Activated T-helper 2 cell treated with anti-CD3 and anti-CD28 coated beads, Interferon-gamma antibody, Interleukin-2, Interleukin-4, amounts not matched to agents 10 μg/mL and 5 μg/mL and 100 μg/mL, durations not matched to agents 14 hours and 24 hours and 36 hours (primary cell): Measurements from ENCODE around the gene RGS6. TPM values are rescaled to one million over a fixed set of nuclear protein-coding genes. Genes with fewer than 3 reads are reported as not detected.

Source experiments
- DNase-seq: peaks from one replicate; pipeline ENCODE4 v3.0.0; 2021; ENCODE audit warnings: low spot score
- H3K27ac Mint-ChIP-seq: one replicate; pipeline ENCODE4 v1.8.0; 2021; ENCODE audit warnings: mixed read lengths
- H3K27me3 Mint-ChIP-seq: one replicate; pipeline ENCODE4 v1.8.0; 2021; ENCODE audit warnings: low read depth, mixed read lengths
- H3K36me3 Mint-ChIP-seq: one replicate; pipeline ENCODE4 v1.8.0; 2021; ENCODE audit warnings: low read depth, mixed read lengths
- H3K4me1 Mint-ChIP-seq: one replicate; pipeline ENCODE4 v1.8.0; 2021; ENCODE audit warnings: low read depth, mixed read lengths
- H3K4me3 Mint-ChIP-seq: one replicate; pipeline ENCODE4 v1.8.0; 2021; ENCODE audit warnings: low read depth, mild to moderate bottlenecking, moderate library complexity, mixed read lengths
- H3K9me3 Mint-ChIP-seq: one replicate; pipeline ENCODE4 v1.8.0; 2021; ENCODE audit warnings: mixed read lengths
- intact Hi-C: fragments of 100-400 bp; cut with micrococcal nuclease; formaldehyde crosslinking; loops from one replicate; pipeline ENCODE4 v1.15.1; 2023
- total RNA-seq: library from RNA; stranded (reverse); gene quantifications from 2 replicates; pipeline ENCODE4 v1.2.3, GENCODE V29; 2022

The RGS6 gene
- total RNA-seq, 1 donor from 2014 or later = 3.7 TPM

DNA sequence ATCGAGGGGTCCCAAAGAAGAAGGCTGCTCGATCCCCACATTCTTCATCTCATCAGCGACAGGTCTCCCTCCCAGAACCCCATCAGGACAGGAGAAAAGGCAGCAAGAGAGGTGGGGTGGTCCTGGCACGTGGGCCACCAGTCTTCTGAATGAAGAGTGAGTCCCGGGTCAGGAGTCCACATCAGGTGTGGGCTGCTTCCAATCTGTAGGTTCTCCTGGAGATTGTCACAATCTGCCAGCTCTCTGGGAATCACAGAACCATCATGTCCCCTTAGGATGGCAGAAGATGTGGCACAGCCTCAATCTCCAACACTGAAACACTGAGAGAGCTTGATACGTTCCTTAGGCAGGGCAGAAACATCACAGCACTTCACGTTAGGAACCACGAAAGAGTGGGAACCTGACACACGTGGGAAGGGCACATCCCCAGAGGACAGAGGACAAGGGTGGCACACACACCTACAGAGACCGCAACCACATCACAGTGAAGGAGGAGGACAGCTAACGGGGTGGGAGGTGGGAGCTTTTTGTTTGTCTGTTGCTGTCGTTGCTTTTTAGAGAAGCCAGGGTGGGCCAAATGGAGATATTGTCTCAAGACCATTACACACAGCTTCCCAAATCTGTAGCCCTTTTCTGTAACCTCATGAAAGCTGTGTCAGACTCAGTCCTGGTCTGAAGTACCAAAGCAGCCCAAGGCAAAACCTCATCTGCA is 677.1 kb downstream of the RGS6 start:
- DNase-seq = no peak
- Mint-ChIP-seq H3K4me3 (no peak overlapping the region), H3K4me1 (no peaks in the 10 kb centered on the region), H3K27ac (no peak overlapping the region), H3K36me3 (no peaks in the 10 kb centered on the region), H3K27me3 (peaks cover 61% of the 10 kb centered on the region), H3K9me3 (no peaks in the 10 kb centered on the region)
- intact Hi-C loops = no loop called here

- Mint-ChIP-seq H3K27ac (no peak overlapping the region), H3K27me3 (peaks cover 52% of the 10 kb centered on the region), H3K36me3 (no peaks in the 10 kb centered on the region), H3K4me1 (no peaks in the 10 kb centered on the region), H3K4me3 (no peak overlapping the region), H3K9me3 (no peaks in the 10 kb centered on the region)
- no peak for DNase-seq
- intact Hi-C loops = no loop called here
These were observed 678.0 kb downstream of the RGS6 start for GRCh38 chr14:72610096-72610830.

DNA sequence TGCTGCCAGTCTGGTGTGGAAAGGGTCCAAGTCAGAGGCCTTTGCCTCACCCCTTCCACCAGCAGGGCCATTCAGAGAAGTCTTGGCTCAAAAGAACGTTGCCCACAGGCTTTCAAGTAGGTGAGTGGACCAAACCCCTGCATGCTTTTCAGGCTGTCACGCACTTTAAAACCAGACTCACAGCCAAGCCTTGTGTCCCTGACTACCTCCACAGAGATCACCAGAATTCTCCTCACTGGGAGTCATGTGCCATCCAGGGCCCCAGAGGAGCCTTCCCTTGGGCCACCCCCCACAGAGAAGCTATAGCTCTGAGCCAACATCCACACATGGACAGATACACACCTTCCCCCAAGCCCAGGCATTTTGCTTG is 678.6 kb downstream of the RGS6 start:
- intact Hi-C loops = no loop called here

GRCh38 chr14:72611506-72611905 is 679.3 kb downstream of the RGS6 start:
- no peak overlapping the region for H3K27ac Mint-ChIP-seq
- no peak overlapping the region for H3K4me3 Mint-ChIP-seq
- H3K36me3 Mint-ChIP-seq = no peaks in the 10 kb centered on the region
- no peak for DNase-seq
- H3K4me1 Mint-ChIP-seq = no peaks in the 10 kb centered on the region
- H3K9me3 Mint-ChIP-seq = no peaks in the 10 kb centered on the region
- H3K27me3 Mint-ChIP-seq = peaks cover 54% of the 10 kb centered on the region
- intact Hi-C loops = no loop called here

More for the DNA sequence above, 678.6 kb downstream of the RGS6 start:
- Mint-ChIP-seq H3K4me1 (no peaks in the 10 kb centered on the region), H3K27ac (no peak overlapping the region), H3K27me3 (peaks cover 53% of the 10 kb centered on the region), H3K9me3 (no peaks in the 10 kb centered on the region), H3K36me3 (no peaks in the 10 kb centered on the region), H3K4me3 (no peak overlapping the region)
- DNase-seq = no peak

GRCh38 chr14:72612041-72612440 is 679.8 kb downstream of the RGS6 start:
- H3K36me3 Mint-ChIP-seq = no peaks in the 10 kb centered on the region
- no peaks in the 10 kb centered on the region for H3K9me3 Mint-ChIP-seq
- no peak overlapping the region for H3K4me3 Mint-ChIP-seq
- no peaks in the 10 kb centered on the region for H3K4me1 Mint-ChIP-seq
- DNase-seq = no peak
- intact Hi-C loops = no loop called here
- no peak overlapping the region for H3K27ac Mint-ChIP-seq
- peaks cover 50% of the 10 kb centered on the region for H3K27me3 Mint-ChIP-seq

DNA sequence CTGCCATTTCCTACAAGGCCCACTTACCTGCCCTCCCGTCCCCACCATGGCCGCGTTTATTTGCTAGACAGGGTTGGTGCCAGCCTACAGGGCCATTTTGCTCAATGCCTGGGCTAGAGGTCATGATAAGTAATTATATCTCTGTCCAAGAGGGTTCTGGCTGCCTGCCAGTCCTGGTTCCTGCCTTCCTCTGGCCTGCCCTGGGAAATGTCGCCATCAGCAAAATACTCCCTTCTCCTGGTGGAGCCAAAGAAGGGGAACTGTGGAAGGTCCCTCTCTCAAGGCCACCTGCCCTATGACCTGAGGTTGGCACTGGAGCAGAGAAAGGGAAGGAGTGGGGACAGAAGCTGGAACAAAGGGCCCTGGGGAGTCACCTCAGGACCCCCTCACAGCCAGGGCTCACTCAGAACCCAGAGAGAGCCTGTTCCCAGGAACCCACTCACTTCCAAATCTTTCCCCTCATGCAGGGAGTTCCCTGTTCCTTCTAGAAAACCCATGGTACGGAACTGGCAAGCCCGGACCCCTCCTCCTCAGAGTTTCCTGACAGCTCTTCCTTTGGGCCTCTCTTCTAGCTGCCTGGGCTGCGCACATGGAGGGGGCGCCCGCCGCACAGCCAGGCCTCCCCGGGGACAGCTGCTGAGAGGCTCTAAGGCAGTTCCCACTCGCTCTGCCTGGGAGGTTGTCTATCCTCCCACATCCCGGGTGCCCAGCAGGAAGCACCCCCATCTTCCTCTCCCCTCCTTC is 681.2 kb downstream of the RGS6 start:
- H3K36me3 Mint-ChIP-seq = no peaks in the 10 kb centered on the region
- H3K27me3 Mint-ChIP-seq = peaks cover 47% of the 10 kb centered on the region
- intact Hi-C loops = no loop called here
- peak; percentile 3 for DNase-seq
- no peak overlapping the region for H3K4me3 Mint-ChIP-seq
- H3K9me3 Mint-ChIP-seq = no peaks in the 10 kb centered on the region
- H3K27ac Mint-ChIP-seq = no peak overlapping the region
- H3K4me1 Mint-ChIP-seq = no peaks in the 10 kb centered on the region

GRCh38 chr14:72613975-72614319 is 681.7 kb downstream of the RGS6 start:
- no peak for DNase-seq
- H3K4me1 Mint-ChIP-seq = no peaks in the 10 kb centered on the region
- no peaks in the 10 kb centered on the region for H3K9me3 Mint-ChIP-seq
- H3K4me3 Mint-ChIP-seq = no peak overlapping the region
- H3K36me3 Mint-ChIP-seq = no peaks in the 10 kb centered on the region
- intact Hi-C loops = no loop called here
- H3K27ac Mint-ChIP-seq = no peak overlapping the region
- H3K27me3 Mint-ChIP-seq = peaks cover 42% of the 10 kb centered on the region

GRCh38 chr14:72614365-72614764 is 682.1 kb downstream of the RGS6 start:
- peak; percentile 4 for DNase-seq
- intact Hi-C loops = no loop called here
- no peak overlapping the region for H3K4me3 Mint-ChIP-seq

GRCh38 chr14:72614891-72615415 is 682.7 kb downstream of the RGS6 start:
- no peak overlapping the region for H3K4me3 Mint-ChIP-seq
- DNase-seq = no peak
- no peaks in the 10 kb centered on the region for H3K9me3 Mint-ChIP-seq
- no peaks in the 10 kb centered on the region for H3K36me3 Mint-ChIP-seq
- intact Hi-C loops = no loop called here
- H3K4me1 Mint-ChIP-seq = no peaks in the 10 kb centered on the region
- peaks cover 37% of the 10 kb centered on the region for H3K27me3 Mint-ChIP-seq
- no peak overlapping the region for H3K27ac Mint-ChIP-seq

More at GRCh38 chr14:72614365-72614764, 682.1 kb downstream of the RGS6 start:
- H3K27me3 Mint-ChIP-seq = peaks cover 38% of the 10 kb centered on the region
- H3K27ac Mint-ChIP-seq = no peak overlapping the region
- H3K36me3 Mint-ChIP-seq = no peaks in the 10 kb centered on the region
- no peaks in the 10 kb centered on the region for H3K9me3 Mint-ChIP-seq
- no peaks in the 10 kb centered on the region for H3K4me1 Mint-ChIP-seq

- Mint-ChIP-seq H3K36me3 (no peaks in the 10 kb centered on the region), H3K27ac (no peak overlapping the region), H3K4me3 (no peak overlapping the region), H3K4me1 (no peaks in the 10 kb centered on the region), H3K27me3 (peaks cover 33% of the 10 kb centered on the region), H3K9me3 (no peaks in the 10 kb centered on the region)
- intact Hi-C loops = no loop called here
- DNase-seq = peak; percentile 0
These were observed 683.4 kb downstream of the RGS6 start for GRCh38 chr14:72615451-72616121.
